NCI-H345 treated with DMSO at 0.1 percent for 48 hours (cell line): ENCODE data around the gene LGR5.
"Not testable (repeated sequence)": the region's sequence is repeated elsewhere in the genome, so short reads cannot be mapped to it uniquely, and the experiment has no call there.

Source experiments
- DNase-seq: peaks from one replicate; lab custom pipeline; 2025; ENCODE audit not compliant: unreplicated experiment; lab: John Stamatoyannopoulos, UW

The LGR5 gene

DNA sequence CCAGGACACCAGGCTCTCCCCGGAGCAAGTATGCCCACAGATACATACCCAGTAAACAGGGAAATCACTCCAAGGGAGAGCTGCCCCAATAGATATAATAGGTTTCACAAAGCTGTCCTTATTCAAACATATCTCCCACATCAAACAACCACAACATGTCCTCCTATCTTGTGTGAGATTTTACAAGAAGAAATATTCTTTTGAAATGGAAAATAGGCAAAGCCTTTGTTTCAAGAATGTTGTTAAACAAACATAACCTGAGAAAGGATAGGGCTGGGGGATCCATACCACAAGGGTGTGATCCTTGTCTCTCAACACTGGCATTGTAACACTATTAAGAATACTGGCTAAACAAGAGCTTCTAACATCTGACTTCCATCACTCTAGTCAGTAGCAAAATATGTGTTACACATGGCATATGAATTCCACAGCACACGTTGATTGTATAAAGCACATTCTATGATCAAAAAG is 32.9 kb downstream of the LGR5 start:
- no peak for DNase-seq

GRCh38 chr12:71474791-71475190 is 35.2 kb downstream of the LGR5 start:
- DNase-seq, result no peak

DNA sequence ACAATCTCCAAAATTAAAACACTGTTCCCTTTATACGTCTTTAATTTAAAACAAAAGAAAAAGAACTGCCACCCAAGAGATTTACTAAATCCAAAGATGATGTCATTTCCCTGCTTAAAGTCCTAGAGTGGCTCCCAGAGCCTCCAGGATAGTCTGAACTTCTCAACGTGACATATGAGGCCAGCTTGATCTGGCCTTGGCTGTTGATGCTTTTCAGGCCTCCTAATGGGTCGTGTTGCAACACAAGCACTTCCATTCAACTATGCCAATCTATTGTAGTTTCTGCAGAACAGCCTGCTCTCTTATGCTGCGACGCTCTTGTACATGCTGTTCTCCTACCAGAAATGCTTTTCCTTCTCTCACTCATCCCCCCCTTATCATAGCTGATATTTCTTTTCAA is 35.7 kb downstream of the LGR5 start:
- no peak for DNase-seq

DNA sequence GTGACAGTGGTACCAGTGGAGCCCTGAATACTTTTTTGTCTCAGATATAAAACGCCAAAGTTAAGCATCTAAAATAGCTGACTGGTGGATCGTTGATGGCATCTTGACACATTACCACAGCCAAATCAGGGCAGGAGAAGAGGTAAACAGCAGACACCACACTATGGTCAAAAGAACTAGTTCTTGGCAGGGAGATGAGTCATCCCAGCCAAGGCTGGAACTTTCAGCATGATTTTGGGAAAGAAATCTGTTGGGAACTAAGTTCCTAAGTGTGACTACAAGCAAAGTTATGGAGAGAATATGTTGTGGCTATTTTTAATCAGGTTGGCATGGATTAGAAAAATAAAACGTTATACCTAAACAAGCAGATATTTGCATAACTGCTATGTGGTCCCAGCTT is 36.9 kb downstream of the LGR5 start:
- no peak for DNase-seq

DNA sequence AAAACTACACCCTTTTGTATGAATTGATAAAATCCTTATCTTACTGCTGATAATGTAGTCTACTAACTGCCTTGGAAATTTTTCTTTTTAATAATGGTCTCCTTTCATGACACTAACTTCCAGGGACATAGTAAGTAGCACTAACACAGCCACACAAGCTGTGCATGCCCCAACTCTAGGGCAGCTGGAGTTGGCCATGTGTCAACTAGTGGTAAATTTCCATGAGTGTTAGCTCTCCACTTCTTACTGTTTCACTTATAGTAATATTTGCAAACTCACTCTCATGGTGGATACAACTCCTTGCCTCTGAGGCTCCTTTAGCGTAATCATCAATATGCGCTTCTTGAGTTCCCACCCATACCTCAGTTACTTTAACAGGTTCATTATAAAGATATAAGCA is 38.0 kb downstream of the LGR5 start:
- DNase-seq, result no peak

DNA sequence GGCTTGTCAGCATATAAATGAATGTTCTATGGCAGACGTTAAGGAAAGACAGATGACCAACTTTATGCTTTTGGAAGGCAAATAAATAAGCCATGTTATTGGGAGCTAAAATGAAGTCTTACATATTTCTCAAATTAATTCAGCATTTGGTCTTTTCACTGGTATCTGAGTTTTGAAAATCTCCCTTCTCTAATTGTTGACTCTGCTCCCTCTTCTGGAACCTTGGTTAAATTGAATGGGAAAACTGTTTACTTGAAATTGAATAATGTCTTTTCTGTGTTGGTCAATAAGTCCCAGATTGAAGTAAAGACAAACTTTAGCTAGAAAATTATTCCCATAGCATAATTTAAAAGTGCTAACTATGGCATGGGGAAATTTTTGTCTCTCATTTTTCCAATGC is 38.7 kb downstream of the LGR5 start:
- DNase-seq, result no peak

GRCh38 chr12:71484272-71484905 is 44.8 kb downstream of the LGR5 start:
- no peak for DNase-seq

GRCh38 chr12:71490844-71491243 is 51.2 kb downstream of the LGR5 start:
- DNase-seq, result not testable (repeated sequence)

GRCh38 chr12:71492604-71493003 is 53.0 kb downstream of the LGR5 start:
- no peak for DNase-seq

DNA sequence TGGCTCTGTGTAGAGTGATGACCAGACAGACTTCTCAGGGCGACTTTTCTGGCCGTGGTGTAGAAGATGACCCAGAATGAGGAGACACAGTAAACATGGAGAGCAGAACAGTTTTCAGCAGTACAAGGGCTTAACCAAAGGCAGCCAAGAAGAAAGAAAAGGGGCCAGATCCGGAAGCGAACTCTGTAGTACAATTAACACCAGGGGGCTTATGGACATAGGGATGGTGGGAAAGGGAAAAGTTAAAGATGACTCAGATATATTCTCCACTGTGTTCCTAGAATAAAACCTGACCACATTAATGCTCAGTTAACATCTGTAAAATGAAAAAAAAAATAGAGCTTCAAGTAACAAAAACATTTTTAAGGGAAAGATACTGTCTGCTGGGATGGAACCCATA is 60.2 kb downstream of the LGR5 start:
- no peak for DNase-seq

GRCh38 chr12:71503579-71504391 is 64.2 kb downstream of the LGR5 start:
- peak; percentile 68 for DNase-seq

- no peak for DNase-seq
These were observed 64.9 kb downstream of the LGR5 start for GRCh38 chr12:71504476-71504875.

GRCh38 chr12:71509705-71510104 is 70.1 kb downstream of the LGR5 start:
- DNase-seq, result no peak

- no peak for DNase-seq
These were observed 77.7 kb downstream of the LGR5 start for GRCh38 chr12:71517145-71517846.

- DNase-seq, result no peak
These were observed 81.5 kb downstream of the LGR5 start for GRCh38 chr12:71521125-71521524.

GRCh38 chr12:71524626-71525025 is 85.0 kb downstream of the LGR5 start:
- no peak for DNase-seq

DNA sequence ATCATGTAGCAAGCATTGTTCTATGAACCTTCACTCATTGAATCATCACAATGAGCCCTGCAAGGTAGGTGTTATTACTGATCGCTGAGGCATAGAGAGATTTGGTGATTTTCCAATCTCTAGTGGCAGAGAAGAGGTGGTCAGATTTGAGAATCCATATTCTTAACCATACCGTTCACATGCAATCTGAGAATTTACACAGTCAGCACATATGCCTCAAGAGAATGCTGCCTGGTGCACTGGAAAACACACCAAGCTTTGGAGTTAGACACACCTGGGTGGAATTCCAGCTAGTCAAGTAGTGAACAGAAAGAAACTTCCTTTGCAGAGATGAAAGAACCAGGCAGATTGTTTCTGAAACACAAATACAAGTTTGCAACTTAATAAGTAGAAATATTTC is 94.1 kb downstream of the LGR5 start:
- peak; percentile 17 for DNase-seq

- DNase-seq, result no peak
These were observed 96.8 kb downstream of the LGR5 start for GRCh38 chr12:71536279-71536938.

DNA sequence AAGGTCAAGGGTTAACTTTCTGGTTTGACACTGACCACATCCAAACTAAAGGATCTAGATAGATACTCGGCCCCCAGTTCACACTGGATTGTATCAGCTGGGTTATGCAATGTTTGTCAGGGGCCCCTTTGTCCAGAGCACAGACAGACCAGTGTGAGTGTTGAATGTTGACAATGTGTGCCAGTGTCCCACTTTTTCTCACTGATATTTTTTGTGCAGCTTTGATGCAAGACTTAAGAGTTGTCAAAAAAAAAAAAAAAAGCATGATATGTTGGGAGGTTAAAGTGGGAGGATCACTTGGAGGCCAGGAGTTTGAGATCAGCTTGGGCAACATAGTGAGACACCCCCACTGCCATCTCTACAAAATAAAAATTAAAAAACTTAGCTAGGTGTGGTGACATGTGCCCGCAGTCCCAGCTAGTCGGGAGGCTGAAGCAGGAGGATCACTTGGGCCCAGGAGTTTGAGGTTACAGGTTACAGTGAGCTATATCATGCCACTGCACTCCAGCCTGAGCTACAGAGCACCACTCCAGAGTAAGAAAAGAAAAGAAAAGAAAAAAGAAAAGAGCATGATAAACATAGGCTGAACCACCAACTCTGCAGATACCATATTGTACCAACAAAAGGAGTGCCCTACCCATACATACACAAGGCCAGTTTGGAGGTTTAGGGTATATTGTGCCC is 97.5 kb downstream of the LGR5 start:
- DNase-seq, result no peak

- DNase-seq, result no peak
These were observed 99.2 kb downstream of the LGR5 start for GRCh38 chr12:71538807-71539206.

- no peak for DNase-seq
These were observed 102.0 kb downstream of the LGR5 start for GRCh38 chr12:71541583-71541982.
